Measurements from ENCODE around the gene BRWD1. TPM values are rescaled to one million over a fixed set of nuclear protein-coding genes. Genes with fewer than 3 reads are reported as not detected.

Gene BRWD1
- total RNA-seq, 1 experiment from 2014 or later, result 37.1 TPM

DNA sequence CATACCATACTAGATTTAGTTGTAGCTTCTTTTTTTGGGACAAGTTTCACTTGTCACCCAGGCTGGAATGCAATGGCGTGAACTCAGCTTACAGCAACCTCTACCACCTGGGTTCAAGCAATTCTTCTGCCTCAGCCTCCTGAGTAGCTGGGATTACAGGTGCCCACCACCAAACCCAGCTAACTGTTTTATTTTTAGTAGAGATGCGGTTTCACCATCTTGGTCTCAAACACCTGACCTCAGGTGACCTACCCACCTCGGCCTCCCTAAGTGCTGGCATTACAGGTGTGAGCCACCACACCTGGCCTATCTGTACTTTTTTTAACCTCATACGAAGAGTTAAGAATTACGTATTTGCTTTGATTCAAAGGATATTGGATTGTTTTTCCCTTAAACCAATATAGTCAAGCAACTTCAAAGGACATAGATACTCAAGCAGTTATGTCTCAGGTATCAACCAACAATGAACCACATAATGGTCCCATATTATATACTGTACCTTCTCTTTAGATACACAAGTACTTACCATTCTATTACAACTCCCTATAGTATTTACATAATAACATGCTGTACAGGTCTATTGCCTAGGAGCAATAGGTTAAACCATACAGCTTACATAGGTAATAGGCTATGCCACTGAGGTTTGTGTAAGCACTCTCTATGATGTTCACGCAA lies 28.0 kb upstream of the BRWD1 start:
- Histone ChIP-seq H3K4me1 (peaks cover under 1% of the 10 kb centered on the region; the same call in 1 of the 2 replicates), H3K27me3 (replicated peaks; ENCODE audit: control insufficient read depth, insufficient read depth, low read length) (no peaks in the 10 kb centered on the region), H3K9me3 (no peaks in the 10 kb centered on the region), H3K4me3 (ENCODE audit: low read depth, low read length) (no peak overlapping the region), H3K36me3 (ENCODE audit: control insufficient read depth, insufficient read depth, low read length) (no peaks in the 10 kb centered on the region; the same call in none of the 2 replicates)
- POLR2A ChIA-PET, result no interaction called here
- Mint-ChIP-seq H3K9me3 (ENCODE audit: unreplicated experiment) (no peaks in the 10 kb centered on the region), H3K4me3 (ENCODE audit: unreplicated experiment) (no peak overlapping the region), H3K27me3 (ENCODE audit: insufficient read depth, unreplicated experiment) (no peaks in the 10 kb centered on the region), H3K4me1 (ENCODE audit: low read depth, unreplicated experiment) (peaks cover 8% of the 10 kb centered on the region), H3K27ac (ENCODE audit: unreplicated experiment) (no peak overlapping the region), H3K36me3 (ENCODE audit: insufficient read depth, unreplicated experiment) (peaks cover 57% of the 10 kb centered on the region)
- CTCF ChIA-PET, result no interaction called here
- TF ChIP-seq, protein P1, sequence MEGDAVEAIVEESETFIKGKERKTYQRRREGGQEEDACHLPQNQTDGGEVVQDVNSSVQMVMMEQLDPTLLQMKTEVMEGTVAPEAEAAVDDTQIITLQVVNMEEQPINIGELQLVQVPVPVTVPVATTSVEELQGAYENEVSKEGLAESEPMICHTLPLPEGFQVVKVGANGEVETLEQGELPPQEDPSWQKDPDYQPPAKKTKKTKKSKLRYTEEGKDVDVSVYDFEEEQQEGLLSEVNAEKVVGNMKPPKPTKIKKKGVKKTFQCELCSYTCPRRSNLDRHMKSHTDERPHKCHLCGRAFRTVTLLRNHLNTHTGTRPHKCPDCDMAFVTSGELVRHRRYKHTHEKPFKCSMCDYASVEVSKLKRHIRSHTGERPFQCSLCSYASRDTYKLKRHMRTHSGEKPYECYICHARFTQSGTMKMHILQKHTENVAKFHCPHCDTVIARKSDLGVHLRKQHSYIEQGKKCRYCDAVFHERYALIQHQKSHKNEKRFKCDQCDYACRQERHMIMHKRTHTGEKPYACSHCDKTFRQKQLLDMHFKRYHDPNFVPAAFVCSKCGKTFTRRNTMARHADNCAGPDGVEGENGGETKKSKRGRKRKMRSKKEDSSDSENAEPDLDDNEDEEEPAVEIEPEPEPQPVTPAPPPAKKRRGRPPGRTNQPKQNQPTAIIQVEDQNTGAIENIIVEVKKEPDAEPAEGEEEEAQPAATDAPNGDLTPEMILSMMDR (IDR thresholded peaks at IDR 0.05; ENCODE audit: insufficient read depth in 1 of 2, low read depth in 1 of 2, low read length in 1 of 2, severe bottlenecking in 1 of 2, unreplicated experiment in 1 of 2), result no peak
- intact Hi-C loops (cut with micrococcal nuclease; ENCODE audit: unreplicated experiment), result no loop called here
- no TSS peak for BruUV-seq (replicated peaks)
- no peak for DNase-seq

DNA sequence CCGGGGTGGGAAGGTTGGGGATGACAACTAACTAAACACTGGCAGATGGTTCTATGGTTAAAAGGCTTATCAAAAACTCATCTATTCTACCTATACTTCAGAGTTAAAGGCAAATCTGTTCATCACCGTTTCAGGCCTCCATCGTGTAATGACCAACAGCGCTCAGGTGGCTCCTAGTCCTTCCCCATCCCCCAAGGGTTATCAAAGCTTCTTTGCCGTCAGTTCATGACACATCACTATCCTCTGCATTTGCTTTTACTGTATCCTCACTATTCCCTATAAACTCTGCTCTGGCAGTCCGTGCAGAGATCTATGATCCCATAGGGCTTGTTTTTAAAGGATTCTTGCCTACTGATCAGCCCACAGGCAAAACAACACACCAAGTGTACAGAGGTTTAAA lies 27.3 kb upstream of the BRWD1 start:
- H3K27me3 Mint-ChIP-seq (ENCODE audit: insufficient read depth, unreplicated experiment), result no peaks in the 10 kb centered on the region
- H3K9me3 Mint-ChIP-seq (ENCODE audit: unreplicated experiment), result no peaks in the 10 kb centered on the region
- Histone ChIP-seq H3K9me3 (no peaks in the 10 kb centered on the region), H3K27me3 (replicated peaks; ENCODE audit: control insufficient read depth, insufficient read depth, low read length) (no peaks in the 10 kb centered on the region), H3K4me3 (ENCODE audit: low read depth, low read length) (no peak overlapping the region), H3K36me3 (ENCODE audit: control insufficient read depth, insufficient read depth, low read length) (no peaks in the 10 kb centered on the region; the same call in none of the 2 replicates), H3K4me1 (no peaks in the 10 kb centered on the region; the same call in 1 of the 2 replicates)
- ChIA-PET POLR2A (no interaction called here), CTCF (no interaction called here)
- TF ChIP-seq, protein P1 (IDR thresholded peaks at IDR 0.05; ENCODE audit: insufficient read depth in 1 of 2, low read depth in 1 of 2, low read length in 1 of 2, severe bottlenecking in 1 of 2, unreplicated experiment in 1 of 2), result no peak
- intact Hi-C loops (cut with micrococcal nuclease; ENCODE audit: unreplicated experiment), result no loop called here
- peaks cover 50% of the 10 kb centered on the region for H3K36me3 Mint-ChIP-seq (ENCODE audit: insufficient read depth, unreplicated experiment)
- BruUV-seq (replicated peaks), result no TSS peak
- peaks cover 8% of the 10 kb centered on the region for H3K4me1 Mint-ChIP-seq (ENCODE audit: low read depth, unreplicated experiment)
- DNase-seq, result no peak
- H3K4me3 Mint-ChIP-seq (ENCODE audit: unreplicated experiment), result no peak overlapping the region
- no peak overlapping the region for H3K27ac Mint-ChIP-seq (ENCODE audit: unreplicated experiment)

DNA sequence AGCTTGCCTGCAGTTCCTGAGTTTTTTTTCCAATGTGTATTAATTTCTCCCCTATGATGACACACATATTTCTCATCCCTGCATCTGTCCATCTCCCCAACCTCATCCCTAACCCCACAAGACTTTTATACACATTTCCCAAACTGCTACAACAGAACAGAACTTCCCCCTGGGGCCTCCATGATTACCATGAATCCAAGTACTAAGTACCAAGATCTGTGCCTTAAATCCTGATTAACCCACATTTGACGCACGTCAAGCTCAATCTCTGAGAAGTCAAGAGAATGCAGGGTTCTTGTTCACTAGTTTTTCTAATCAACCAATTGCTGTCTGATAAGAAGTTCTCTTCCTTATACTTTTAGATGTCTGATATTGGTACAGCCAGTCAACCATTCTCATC lies 25.8 kb upstream of the BRWD1 start:
- no peaks in the 10 kb centered on the region for H3K4me1 Mint-ChIP-seq (ENCODE audit: low read depth, unreplicated experiment)
- H3K27me3 Mint-ChIP-seq (ENCODE audit: insufficient read depth, unreplicated experiment), result no peaks in the 10 kb centered on the region
- H3K27ac Mint-ChIP-seq (ENCODE audit: unreplicated experiment), result no peak overlapping the region
- peaks cover 36% of the 10 kb centered on the region for H3K36me3 Mint-ChIP-seq (ENCODE audit: insufficient read depth, unreplicated experiment)
- intact Hi-C loops (cut with micrococcal nuclease; ENCODE audit: unreplicated experiment), result no loop called here
- Histone ChIP-seq H3K27me3 (replicated peaks; ENCODE audit: control insufficient read depth, insufficient read depth, low read length) (no peaks in the 10 kb centered on the region), H3K4me1 (no peaks in the 10 kb centered on the region), H3K9me3 (no peaks in the 10 kb centered on the region), H3K36me3 (ENCODE audit: control insufficient read depth, insufficient read depth, low read length) (no peaks in the 10 kb centered on the region; the same call in 1 of the 2 replicates), H3K4me3 (ENCODE audit: low read depth, low read length) (no peak overlapping the region)
- H3K9me3 Mint-ChIP-seq (ENCODE audit: unreplicated experiment), result no peaks in the 10 kb centered on the region
- ChIA-PET POLR2A (no interaction called here), CTCF (interaction anchor here (0.6 kb wide), 1 partner anchor 102 kb away, joined by 3 read pairs; no protein-coding TSS in a partner anchor)
- TF ChIP-seq, protein P1 (IDR thresholded peaks at IDR 0.05; ENCODE audit: insufficient read depth in 1 of 2, low read depth in 1 of 2, low read length in 1 of 2, severe bottlenecking in 1 of 2, unreplicated experiment in 1 of 2), result no peak
- H3K4me3 Mint-ChIP-seq (ENCODE audit: unreplicated experiment), result no peak overlapping the region
- no peak for DNase-seq
- BruUV-seq (replicated peaks), result no TSS peak

Measured in Caco-2 (cell line).